GM04503 (cell line): ENCODE data around the gene CSN1S1.
"Not testable (repeated sequence)": the region's sequence is repeated elsewhere in the genome, so short reads cannot be mapped to it uniquely, and the experiment has no call there.

ENCODE experiments used
- DNase-seq: peaks from one replicate; pipeline ENCODE4 v3.0.0-alpha.2; 2012; ENCODE audit warnings: low read depth

CSN1S1 gene, protein sequence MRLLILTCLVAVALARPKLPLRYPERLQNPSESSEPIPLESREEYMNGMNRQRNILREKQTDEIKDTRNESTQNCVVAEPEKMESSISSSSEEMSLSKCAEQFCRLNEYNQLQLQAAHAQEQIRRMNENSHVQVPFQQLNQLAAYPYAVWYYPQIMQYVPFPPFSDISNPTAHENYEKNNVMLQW

DNA sequence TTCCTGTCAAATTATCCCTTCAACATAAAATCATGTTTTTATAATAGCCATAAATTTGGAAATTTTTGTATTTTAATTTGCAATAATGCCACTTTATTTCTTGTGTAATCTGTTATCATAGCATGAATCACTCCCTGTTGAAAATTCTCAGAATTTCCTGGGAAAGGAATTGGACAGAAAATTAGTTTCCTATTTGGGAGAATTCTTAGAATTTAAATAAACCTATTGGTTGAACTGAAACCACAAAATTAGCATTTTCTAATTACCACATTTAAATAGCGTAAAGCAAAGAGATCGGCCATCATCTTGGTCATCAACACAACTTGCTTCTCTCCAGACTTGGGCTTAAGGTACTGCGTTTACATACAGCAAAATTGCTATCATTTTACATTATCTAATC lies at the start of gene CSN1S1:
Gene CSN1S1 (plus strand): TSS at position 301 of the 400 bp plus-strand sequence. CDS start 1,488 bp downstream, outside the sequence.
- DNase-seq = no peak

DNA sequence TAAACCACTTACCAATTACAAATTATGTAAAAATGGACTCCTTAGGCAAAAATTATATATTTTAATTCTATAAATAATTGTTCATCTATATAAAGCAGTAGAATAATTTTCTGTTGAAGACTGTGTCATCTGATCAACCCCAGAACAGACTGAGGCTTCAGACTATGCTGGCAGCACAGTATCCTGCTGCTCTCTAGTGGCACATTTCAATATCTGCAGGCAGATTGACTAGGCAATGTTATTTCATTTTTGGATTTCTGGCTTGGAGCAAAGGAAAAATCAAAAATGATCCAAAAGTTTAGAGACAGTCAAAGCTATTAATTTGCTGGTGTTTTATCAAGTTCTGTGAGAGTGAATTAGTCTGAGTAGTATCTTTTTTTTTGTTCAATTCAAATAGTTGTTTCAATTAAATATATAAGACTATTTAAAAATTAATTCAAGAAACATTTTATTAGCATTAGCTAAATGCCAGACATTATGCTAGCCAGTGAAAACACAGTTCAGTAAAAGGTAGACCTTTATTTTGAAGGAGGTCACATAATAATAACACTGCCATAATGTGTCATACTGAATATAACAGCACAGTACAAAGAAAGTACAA lies 49.6 kb upstream of the CSN1S1 start:
- DNase-seq = no peak

DNA sequence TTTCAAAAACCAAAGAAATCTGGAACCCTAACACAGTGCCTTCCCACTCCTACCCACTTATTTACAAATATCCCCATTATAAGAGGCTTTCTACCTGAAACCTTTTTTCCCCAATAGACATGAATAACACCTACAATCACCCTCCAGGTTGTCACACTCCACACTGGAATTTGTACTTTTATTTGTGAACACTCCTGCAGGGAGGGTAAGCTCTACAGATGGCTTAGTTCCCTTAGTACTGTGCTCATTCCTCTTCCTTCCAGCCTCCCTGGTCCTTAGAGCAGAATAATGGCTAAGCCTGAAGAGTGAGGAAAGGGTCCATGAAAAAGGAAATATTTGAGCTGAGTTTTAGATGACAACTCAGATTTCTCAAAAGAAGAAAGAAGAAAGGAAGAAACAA lies 48.7 kb upstream of the CSN1S1 start:
- DNase-seq = no peak

DNA sequence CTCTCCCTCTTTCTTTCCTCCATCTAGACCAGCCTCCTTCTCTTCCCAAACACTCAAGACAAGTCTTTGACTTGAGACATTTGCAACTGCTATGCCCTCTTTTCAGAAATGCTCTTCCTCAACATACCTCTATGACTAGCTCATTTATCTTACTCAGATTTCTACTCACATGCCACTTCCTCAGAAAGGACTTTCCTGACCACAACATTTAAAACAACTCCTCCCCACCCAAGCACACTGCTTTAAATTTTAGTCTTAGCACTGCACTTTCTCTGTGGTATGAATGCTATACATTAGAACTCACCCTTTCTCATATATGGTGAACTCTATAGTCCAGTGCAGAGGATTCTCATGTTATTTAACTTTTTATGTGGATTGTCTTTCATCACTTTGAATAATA lies 42.5 kb upstream of the CSN1S1 start:
- no peak for DNase-seq

DNA sequence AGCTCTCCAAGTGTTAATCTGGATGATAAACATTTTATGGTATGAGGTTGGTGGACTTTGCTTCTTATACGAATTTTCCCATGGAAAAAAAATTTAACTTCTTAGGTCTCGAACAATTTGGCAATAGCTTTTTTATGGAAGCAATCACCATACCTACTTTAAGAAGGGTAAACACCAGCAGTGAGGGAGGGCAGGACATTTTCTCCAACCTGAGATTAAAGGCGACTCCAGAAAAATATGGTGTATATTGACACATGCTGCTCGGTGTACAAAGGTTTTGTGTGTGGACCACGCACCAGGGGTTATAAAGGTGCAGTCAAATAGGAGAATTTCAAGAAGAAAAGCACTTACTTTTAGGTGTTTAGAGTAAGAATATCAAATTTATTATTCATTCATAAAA lies 36.7 kb upstream of the CSN1S1 start:
- DNase-seq = no peak

DNA sequence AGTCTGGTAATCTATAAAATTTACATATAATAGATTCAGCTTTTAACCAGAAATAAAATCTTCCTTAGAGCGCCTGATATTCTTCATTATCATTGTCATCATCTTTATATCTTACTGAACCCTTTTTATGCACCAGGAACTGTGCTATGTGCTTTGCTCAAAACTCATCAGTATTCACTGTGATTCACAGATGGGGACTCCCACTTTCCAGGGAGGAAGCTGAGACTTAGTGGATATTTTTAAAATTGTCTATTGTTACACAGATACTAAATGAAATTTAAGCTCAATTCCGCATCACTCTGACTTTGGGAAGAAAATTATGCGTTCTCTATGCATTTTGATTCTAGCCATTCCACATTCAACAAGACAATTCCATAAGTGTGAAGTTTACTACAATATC lies 36.1 kb upstream of the CSN1S1 start:
- DNase-seq = no peak

DNA sequence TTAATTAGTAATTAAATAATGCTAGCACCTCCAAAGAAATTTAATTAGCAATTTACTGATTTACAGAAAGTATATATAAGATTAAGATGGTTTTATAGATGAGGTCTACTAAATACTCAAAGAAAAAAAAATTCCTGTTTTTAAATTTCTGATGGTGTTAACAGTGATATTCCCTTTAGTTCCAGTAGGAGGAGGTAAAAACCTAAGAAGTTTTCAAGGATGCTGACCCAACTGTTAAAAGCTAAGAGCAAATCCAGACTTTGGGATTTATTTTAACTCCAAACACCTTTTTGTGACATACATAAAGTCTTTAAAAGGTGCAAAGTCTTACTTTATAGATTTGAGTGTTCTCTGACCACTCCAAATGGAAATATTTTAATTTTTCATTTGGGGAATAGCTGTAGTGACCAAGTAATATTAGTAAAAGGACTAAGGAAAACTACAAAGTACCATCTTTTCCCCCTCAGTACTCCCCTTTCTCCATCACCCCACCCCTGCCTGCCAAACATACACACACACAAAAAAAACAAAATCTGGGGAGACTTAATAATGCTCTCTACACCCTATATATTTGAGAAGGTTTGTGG lies 34.2 kb upstream of the CSN1S1 start:
- DNase-seq = no peak

DNA sequence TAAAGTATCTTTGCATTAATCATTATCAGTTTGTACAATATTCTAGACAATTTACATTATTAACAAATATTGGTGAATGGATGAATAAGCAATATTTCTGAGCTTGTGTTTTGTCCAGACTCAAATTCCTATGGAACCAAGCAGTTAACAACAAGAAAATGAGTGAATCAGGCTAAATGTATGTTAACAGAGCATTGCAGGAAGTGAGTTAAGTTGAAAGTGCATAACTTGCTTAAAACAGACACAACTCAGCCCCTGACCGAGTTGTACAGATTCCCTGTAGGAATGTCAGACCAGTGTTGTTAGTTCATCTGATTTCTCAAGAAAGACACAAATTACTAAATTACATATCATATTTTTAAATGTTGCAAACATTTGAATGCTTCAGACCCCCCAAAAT lies 23.7 kb upstream of the CSN1S1 start:
- no peak for DNase-seq

DNA sequence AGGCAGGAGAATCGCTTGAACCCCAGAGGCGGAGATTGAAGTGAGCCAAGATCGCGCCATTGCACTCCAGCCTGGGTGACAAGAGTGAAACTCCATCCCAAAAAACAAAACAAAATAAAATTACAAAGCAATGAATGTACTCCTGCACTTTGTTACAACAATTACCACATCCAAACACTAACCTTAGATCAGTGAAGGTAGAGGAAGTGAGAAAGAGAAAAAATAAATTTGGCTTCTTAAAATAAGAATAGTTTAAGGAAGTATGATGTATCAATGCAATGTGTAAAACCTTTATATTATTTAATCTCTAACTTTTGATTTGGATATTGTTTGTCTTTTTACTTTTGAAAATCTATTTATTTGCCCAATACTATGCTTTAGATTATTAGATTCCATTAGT lies 21.7 kb upstream of the CSN1S1 start:
- DNase-seq = no peak

DNA sequence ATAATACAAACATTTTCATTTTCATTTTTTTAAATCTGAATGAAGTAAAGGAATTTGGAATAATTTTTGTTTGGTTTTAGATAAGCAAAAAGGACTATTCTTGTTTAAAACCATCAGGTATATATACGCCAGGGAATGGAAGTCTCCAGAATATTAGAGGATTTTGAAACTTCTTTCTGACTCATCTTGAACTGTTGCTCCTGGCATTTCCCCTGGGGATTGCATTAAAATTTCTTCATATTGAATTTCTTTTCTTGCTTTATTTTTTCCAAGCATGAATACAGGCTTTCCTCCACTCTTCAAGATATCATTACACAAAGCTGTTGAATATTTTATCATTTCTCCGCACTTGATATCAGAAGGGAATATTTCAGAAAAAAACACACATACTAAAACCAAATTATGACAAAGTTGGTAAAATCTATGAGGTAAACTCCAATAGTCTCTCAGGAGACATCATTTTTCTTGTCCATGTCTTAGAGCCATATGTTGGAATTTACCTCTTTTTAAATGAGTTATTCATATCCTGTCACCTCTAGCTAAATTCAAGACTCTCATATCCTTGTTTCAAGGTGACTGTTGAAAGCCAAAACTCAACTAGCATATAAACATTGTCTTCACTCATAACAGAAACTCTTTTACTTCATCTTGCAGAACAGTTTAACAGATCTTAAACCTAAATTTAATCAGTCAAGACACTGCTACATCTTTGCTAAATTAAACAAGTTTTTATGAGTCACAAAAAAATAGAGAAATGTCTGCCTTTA lies 20.7 kb upstream of the CSN1S1 start:
- no peak for DNase-seq

DNA sequence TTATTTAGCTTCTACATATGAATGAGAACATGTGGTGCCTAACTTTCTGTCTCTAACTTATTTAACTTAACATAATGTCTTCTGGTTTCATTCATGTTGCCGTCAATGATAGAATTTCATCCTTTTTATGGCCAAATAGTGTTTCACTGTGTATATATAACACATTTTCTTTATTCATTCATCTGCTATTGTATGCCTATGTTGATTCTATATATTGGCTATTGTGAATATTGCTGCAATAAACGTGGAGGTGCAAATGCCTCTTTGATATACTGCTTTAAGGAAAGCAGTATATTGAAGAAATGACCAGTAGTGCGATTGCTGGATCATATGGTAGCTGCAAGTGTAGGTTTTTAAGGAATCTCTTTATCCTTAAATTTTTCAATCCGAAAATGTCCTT lies 10.0 kb upstream of the CSN1S1 start:
- DNase-seq = no peak

DNA sequence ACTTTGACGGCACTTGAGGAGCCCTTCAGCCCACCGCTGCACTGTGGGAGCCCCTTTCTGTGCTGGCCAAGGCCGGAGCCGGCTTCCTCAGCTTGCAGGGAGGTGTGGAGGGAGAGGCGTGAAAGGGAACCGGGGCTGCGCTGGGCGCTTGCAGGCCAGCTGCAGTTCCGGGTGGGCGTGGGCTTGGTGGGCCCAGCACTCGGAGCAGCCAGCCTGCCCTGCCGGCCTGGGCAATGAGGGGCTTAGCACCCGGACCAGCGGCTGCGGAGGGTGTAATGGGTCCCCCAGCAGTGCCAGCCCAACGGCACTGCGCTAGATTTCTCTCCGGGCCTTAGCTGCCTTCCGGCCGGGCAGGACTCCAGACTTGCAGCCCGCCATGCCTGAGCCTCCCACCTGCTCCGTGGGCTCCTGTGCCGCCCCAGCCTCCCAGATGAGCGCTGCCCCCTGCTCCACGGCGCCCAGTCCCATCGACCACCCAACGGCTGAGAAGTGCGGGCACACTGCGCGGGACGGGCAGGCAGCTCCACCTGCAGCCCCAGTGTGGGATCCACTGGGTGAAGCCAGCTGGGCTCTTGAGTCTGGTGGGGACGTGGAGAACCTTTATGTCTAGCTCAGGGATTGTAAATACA lies 7.0 kb upstream of the CSN1S1 start:
- not testable (repeated sequence) for DNase-seq

DNA sequence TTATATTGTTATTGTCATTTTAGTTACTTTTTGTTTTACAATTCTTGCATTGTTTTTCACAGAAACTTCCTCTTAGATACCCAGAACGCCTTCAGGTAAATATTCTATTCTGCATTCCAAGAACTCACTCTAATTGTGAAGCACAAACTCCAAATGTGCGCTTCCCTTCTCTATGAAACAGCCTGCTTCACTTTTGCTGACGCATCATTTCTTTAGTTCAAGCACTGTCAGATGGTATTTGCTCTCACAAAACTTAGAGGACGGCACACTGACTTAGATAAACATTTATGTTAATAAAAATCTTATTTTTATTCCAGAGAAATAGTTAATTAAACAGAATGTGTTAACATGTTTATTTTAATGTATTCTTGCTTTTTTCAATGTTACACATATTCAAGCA lies 3.3 kb downstream of the CSN1S1 start:
- no peak for DNase-seq

DNA sequence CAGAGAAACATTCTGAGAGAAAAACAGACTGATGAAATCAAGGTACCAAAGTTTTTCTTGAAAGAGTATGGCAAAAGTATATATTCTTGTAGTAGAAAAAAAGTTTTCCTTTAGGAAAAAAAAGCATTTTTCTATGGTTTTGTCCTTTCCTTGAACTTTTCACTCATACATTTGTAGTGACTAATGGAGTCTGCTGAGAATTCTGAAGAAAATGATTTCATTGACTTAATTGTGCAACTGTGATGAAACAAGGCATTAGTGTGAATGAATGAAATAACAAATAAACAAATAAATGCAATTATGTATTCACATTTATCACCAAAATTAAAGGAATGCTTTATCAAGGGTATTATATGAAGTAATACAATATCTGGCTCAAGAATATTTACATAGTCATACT lies 5.7 kb downstream of the CSN1S1 start:
- DNase-seq = no peak

DNA sequence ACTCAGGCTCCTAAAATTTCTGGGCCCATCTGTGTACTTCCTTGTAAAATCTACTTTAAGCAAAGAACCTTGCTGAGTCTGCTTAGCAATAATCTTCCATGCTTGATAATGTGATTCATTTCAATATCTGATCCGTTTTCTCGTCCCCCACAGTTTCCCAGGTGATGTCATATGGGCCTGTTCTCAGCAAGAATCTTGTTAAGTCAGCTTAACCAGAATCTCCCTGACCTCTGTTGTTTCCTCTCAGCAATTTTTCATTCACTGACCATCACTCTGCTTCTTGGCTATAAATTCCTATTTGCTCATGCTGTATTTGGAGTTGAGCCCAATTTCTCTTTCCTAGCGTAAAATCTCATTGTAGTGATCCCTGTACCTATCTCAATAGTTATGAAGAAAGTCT lies 20.7 kb downstream of the CSN1S1 start:
- DNase-seq = no peak

DNA sequence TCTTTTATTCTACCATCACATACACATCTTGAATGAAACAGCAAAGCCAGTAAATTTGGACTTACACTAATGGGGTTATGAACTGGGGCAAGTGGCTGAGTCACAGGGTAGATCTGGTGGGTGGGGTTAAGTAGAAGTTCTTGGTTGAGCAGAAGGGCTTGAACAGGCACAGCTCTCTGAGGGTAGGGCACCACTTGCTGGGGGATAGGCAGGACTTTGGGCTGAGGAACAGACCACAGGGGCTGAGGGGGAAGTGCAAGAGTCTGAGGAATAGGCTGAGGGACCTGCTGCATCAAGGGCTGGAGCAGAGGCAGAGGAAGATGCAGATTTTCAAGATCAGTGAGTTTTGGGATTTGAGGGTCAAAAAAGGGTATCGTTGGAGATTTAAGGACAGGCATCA lies 26.3 kb downstream of the CSN1S1 start:
- DNase-seq = no peak

DNA sequence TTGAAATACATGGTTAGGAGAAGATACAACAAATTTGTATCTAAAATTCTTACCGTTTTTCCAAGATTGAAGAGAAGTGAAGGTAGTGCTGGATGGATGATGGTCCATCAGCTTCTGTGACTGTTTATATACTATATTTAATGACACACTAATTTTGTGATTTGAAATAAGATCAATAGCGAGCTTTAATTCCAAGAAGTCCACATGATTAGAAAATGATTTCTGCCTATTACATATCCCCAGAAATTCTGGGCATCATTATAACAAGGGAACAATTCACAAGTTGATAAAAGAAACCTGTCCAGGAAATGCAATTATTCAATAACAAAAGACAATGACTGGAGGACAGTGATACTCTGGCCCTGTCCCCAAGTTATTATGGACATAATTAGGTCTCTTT lies 34.8 kb downstream of the CSN1S1 start, which contains the start of gene CSN2:
Gene CSN2 (minus strand): TSS at position 101 of the 400 bp plus-strand sequence. CDS start 4,733 bp downstream, outside the sequence.
- DNase-seq = no peak

DNA sequence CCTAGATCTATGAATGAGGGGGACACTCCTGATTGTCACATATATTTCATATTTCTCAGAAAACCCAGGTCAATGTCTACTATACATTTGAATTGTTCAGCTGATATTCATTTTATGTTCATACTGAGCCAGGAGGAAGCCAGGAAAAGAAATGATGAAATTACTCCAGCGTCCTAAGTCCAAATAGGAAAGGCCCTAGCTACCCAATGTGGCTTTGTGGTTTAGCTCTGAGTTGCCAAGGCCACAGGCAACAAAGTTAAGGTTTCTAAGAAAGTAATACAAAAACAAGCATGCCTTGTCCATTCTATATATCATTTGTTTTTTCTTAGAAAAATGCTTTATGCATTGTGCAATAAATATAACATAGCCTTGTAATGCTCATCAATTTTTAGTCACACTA lies 39.2 kb downstream of the CSN1S1 start:
- DNase-seq = no peak

DNA sequence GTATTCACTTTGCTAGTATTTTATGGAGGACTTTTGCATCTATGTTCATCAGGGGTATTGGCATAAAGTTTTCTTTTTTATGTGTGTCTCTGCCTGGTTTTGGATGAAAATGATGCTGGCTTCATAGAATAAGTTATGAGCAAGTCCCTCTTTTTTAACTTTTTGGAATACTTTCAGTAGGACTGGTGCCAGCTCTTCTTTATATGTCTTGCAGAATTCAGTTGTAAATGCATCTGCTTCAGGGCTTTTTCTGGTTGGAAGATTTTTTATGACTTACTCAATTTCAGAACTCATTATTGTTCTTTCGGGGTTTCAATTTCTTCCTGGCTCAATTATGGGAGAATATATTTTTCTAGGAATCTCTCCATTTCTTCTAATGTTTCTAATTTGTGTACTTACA lies 43.8 kb downstream of the CSN1S1 start:
- no peak for DNase-seq

DNA sequence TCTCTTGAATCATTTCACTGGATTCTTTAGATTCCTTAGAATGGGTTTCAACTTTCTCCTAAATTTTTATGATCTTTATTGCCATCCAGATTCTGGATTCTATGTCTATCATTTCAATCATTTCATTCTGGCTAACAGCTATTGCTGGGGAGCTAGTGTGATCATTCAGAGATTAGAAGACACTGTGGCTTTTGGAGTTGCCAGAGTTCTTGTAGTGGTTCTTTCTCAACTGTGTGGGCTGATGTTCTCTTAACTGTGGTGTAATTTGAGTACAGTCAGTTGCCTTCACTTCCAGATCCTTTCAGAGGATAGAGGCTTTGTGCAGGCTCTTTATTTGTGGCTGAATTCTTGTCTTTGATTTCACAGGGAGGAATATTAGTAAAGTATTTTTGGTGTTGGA lies 46.7 kb downstream of the CSN1S1 start:
- no peak for DNase-seq

DNA sequence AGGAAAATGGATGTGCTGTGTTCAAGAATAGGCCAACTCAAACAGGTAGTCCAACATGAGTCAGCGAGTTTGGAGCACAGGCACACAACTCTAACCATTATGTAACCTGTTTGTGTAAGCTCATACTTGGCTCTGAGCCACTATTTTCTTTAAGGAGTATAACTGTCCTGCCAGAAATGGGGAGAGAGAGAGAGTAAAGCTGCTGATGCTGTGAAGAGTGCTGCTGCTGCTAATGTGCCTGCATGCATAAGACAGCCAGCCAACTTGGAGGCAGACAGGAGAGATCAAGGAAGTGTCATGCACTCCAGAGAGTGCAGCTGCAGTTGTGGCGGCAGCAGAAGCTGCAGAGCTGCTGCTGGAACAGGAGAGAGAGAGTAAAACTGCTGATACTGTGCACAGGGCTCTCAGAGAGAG lies 53.2 kb downstream of the CSN1S1 start:
- no peak for DNase-seq

DNA sequence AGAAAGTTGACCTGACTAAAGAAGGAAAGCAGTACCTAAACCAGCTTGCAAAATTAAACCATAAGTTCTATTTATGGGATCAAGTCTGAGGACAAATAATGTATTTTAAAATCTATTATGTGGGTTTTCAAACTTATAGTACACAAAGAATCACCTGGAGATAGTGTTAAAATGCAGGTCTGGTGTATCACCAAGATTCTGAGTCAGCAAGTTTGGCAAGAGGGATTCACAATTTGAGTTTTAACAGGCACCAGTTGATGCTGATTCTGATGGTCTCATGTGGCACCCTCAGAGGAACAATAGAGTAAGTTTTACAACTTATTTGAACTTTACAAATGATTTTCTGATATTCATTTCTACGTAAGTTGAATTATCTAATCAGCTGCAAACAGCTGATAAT lies 55.8 kb downstream of the CSN1S1 start:
- DNase-seq = no peak

DNA sequence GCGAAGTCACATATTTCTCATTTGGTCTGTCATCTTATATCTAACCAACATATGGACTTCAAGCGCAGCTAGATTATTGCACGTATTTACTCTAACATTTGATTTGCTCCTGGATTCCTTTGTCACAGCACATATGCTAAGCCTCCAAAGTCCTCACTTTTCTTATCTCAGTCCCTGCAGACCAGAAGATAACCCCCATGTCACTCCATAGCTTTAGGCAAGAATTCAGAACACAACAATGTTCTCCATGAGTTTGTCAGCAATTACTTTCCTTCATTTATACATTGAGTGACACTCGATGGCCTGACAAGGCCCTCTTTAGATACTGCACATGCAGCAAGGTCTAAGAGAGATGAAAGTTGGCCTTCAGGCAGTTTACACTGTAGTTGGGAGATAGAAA lies 60.1 kb downstream of the CSN1S1 start:
- DNase-seq = no peak
